PC-3 (cell line): Measurements from ENCODE around the gene CCDC28A. TPM values are rescaled to one million over a fixed set of nuclear protein-coding genes. Genes with fewer than 3 reads are reported as not detected.

Experiments used
- ATAC-seq: fragments of 200-7000 bp; cut with Tn5 transposase; 2 replicates; pipeline ENCODE4 v1.9.1; 2020; ENCODE audit warnings: mild to moderate bottlenecking, moderate library complexity
- BruUV-seq: library from RNA; stranded (reverse); fragments of 400-500 nt; replicated peaks from 2 replicates; lab custom pipeline; 2021; lab: Mats Ljungman, UMichigan
- CTCF ChIA-PET: fragments of 300-600 bp; sonication (Branson Sonifier 250); formaldehyde crosslinking; loops from one replicate; lab custom pipeline; 2022; ENCODE audit warnings: antibody characterized with exemption; lab: Charles Lee
- POLR2A ChIA-PET: fragments of 300-600 bp; sonication (Branson Sonifier 250); formaldehyde crosslinking; loops from one replicate; lab custom pipeline; 2022; ENCODE audit warnings: antibody characterized with exemption; ENCODE audit not compliant: unreplicated experiment; lab: Charles Lee
- DNase-seq: peaks from one replicate; pipeline ENCODE4 v3.0.0-alpha.2; 2015
- H2AFZ ChIP-seq: fragments of 300-600 bp; sonication (generic); 2 replicates; pipeline ENCODE4 v1.6.0; 2016; ENCODE audit warnings: antibody characterized with exemption, low read length
- H3F3A ChIP-seq: fragments of 300-600 bp; sonication (generic); one replicate; pipeline ENCODE4 v1.6.0; 2017; ENCODE audit warnings: antibody characterized with exemption, low read length, control low read depth, mild to moderate bottlenecking; ENCODE audit not compliant: unreplicated experiment
- H3K27ac ChIP-seq: fragments of 300-600 bp; sonication (generic); 2 replicates; pipeline ENCODE4 v1.5.1; 2016; ENCODE audit warnings: mild to moderate bottlenecking, low read length
- H3K27me3 ChIP-seq: fragments of 300-600 bp; sonication (generic); 2 replicates; pipeline ENCODE4 v1.6.1; 2016; ENCODE audit warnings: low read length, mixed read lengths
- H3K36me3 ChIP-seq: fragments of 300-600 bp; sonication (generic); 2 replicates; pipeline ENCODE4 v1.6.1; 2016; ENCODE audit warnings: low read depth, mixed run types, low read length, mixed read lengths
- H3K4me1 ChIP-seq: fragments of 300-600 bp; sonication (generic); 2 replicates; pipeline ENCODE4 v1.5.1; 2016; ENCODE audit warnings: low read length; ENCODE audit not compliant: insufficient read depth
- H3K4me2 ChIP-seq: fragments of 300-600 bp; sonication (generic); 2 replicates; pipeline ENCODE4 v1.6.0; 2016; ENCODE audit warnings: low read length
- H3K4me3 ChIP-seq: fragments of 300-600 bp; sonication (generic); 2 replicates; pipeline ENCODE4 v1.5.1; 2016; ENCODE audit warnings: mild to moderate bottlenecking, low read length, mixed read lengths
- H3K79me2 ChIP-seq: fragments of 300-600 bp; sonication (generic); 2 replicates; pipeline ENCODE4 v1.6.1; 2017; ENCODE audit warnings: low read length, mixed read lengths
- H3K9ac ChIP-seq: fragments of 300-600 bp; sonication (generic); 2 replicates; pipeline ENCODE4 v1.6.0; 2016; ENCODE audit warnings: mild to moderate bottlenecking, low read length
- H3K9me2 ChIP-seq: fragments of 300-600 bp; sonication (generic); replicated peaks from 2 replicates; pipeline ENCODE4 v1.6.1; 2016; ENCODE audit warnings: mixed run types, low read length, mixed read lengths
- H3K9me3 ChIP-seq: fragments of 300-600 bp; sonication (generic); 2 replicates; pipeline ENCODE4 v1.6.1; 2016; ENCODE audit warnings: low read length, mixed read lengths
- H4K20me1 ChIP-seq: fragments of 300-600 bp; sonication (generic); 2 replicates; pipeline ENCODE4 v1.6.1; 2016; ENCODE audit warnings: low read length, mixed read lengths
- CTCF ChIP-seq: fragments of 300-600 bp; sonication (generic); conservative IDR thresholded peaks from 2 replicates; pipeline ENCODE4 v1.5.1; 2017; ENCODE audit warnings: antibody characterized with exemption, low read depth, mild to moderate bottlenecking, low read length
- EZH2 ChIP-seq: fragments of 300-600 bp; sonication (generic); IDR thresholded peaks from one replicate; pipeline ENCODE4 v1.6.1; 2017; ENCODE audit warnings: antibody characterized with exemption, mild to moderate bottlenecking, low read length; ENCODE audit not compliant: unreplicated experiment
- EZH2phosphoT487 ChIP-seq: fragments of 300-600 bp; sonication (generic); IDR thresholded peaks from 2 replicates; pipeline ENCODE4 v1.6.1; 2018; ENCODE audit warnings: mild to moderate bottlenecking, antibody characterized with exemption, low read length, borderline replicate concordance
- intact Hi-C: fragments of 100-400 bp; cut with micrococcal nuclease; formaldehyde crosslinking; loops from 2 replicates; pipeline ENCODE4 v1.9.0; 2023
- total RNA-seq: library from RNA; depleted of rRNA; stranded (reverse); fragments of >200 nt; gene quantifications from 2 replicates; pipeline ENCODE4 v1.2.3, GENCODE V29; 2014

The CCDC28A gene
- total RNA-seq, 1 experiment from 2014 or later, result 5.8 TPM

- CTCF ChIA-PET, result no interaction called here
- Histone ChIP-seq H2AFZ (no peak overlapping the region), H3K27me3 (no peaks in the 10 kb centered on the region), H3K4me2 (no peak overlapping the region), H3K4me3 (no peak overlapping the region), H4K20me1 (no peaks in the 10 kb centered on the region), H3K9me2 (no peaks in the 10 kb centered on the region), H3K9me3 (no peaks in the 10 kb centered on the region), H3K9ac (no peak overlapping the region), H3F3A (no peaks in the 10 kb centered on the region), H3K36me3 (0 out of 2 replicates have a peak, but pooled peaks cover 2% of the 10 kb centered on the region), H3K4me1 (no peaks in the 10 kb centered on the region), H3K27ac (no peak overlapping the region), H3K79me2 (no peaks in the 10 kb centered on the region)
- BruUV-seq, result no TSS peak
- TF ChIP-seq CTCF (no peak), EZH2 (no peak), EZH2phosphoT487 (no peak)
- ATAC-seq, result no peak
- DNase-seq, result no peak
- intact Hi-C loops, result no loop called here
- POLR2A ChIA-PET, result no interaction called here
Observed at GRCh38 chr6:138785980-138786379, 12.4 kb downstream of the CCDC28A start.

GRCh38 chr6:138787138-138787537, 13.6 kb downstream of the CCDC28A start:
- CTCF ChIA-PET, result no interaction called here
- intact Hi-C loops, result no loop called here
- H2AFZ ChIP-seq, result no peak overlapping the region
- no peaks in the 10 kb centered on the region for H3K9me3 ChIP-seq
- POLR2A ChIA-PET, result no interaction called here
- BruUV-seq, result no TSS peak
- H3K4me1 ChIP-seq, result no peaks in the 10 kb centered on the region
- TF ChIP-seq EZH2, result no peak
- no peak for TF ChIP-seq EZH2phosphoT487
- no peak for TF ChIP-seq CTCF
- H4K20me1 ChIP-seq, result no peaks in the 10 kb centered on the region
- no peak for ATAC-seq
- no peak overlapping the region for H3K4me2 ChIP-seq
- H3K27ac ChIP-seq, result no peak overlapping the region
- H3K4me3 ChIP-seq, result no peak overlapping the region
- H3K36me3 ChIP-seq, result 0 out of 2 replicates have a peak, but pooled peaks cover 2% of the 10 kb centered on the region
- DNase-seq, result no peak
- H3K9me2 ChIP-seq, result no peaks in the 10 kb centered on the region
- H3K27me3 ChIP-seq, result no peaks in the 10 kb centered on the region
- H3K9ac ChIP-seq, result no peak overlapping the region
- no peaks in the 10 kb centered on the region for H3K79me2 ChIP-seq
- no peaks in the 10 kb centered on the region for H3F3A ChIP-seq

GRCh38 chr6:138795809-138796603, 22.4 kb downstream of the CCDC28A start, which contains the start of gene ECT2L:
Gene ECT2L, plus strand, starts transcription at chr6:138796087. Its CDS starts 17,188 bp downstream, at chr6:138813275.
- no peaks in the 10 kb centered on the region for H3K36me3 ChIP-seq
- H3K4me2 ChIP-seq, result no peak within 1 kb of the TSS
- no peaks in the 10 kb centered on the region for H4K20me1 ChIP-seq
- H3K27me3 ChIP-seq, result no peaks in the 10 kb centered on the region
- no peak within 1 kb of the TSS for H2AFZ ChIP-seq
- H3K9ac ChIP-seq, result no peak within 1 kb of the TSS
- POLR2A ChIA-PET, result no interaction called here
- H3K9me2 ChIP-seq, result no peaks in the 10 kb centered on the region
- BruUV-seq, result no TSS peak
- no peak within 1 kb of the TSS for H3K27ac ChIP-seq
- no peak for ATAC-seq
- no peaks in the 10 kb centered on the region for H3K9me3 ChIP-seq
- no peak for DNase-seq
- CTCF ChIA-PET, result no interaction called here
- intact Hi-C loops, result no loop called here
- TF ChIP-seq CTCF, result no peak
- no peaks in the 10 kb centered on the region for H3F3A ChIP-seq
- no peak within 1 kb of the TSS for H3K4me3 ChIP-seq
- H3K4me1 ChIP-seq, result no peaks in the 10 kb centered on the region
- no peaks in the 10 kb centered on the region for H3K79me2 ChIP-seq
